Tibial nerve (tissue), 4 donors: Measurements from ENCODE around the gene NRCAM. TPM values are rescaled to one million over a fixed set of nuclear protein-coding genes. Genes with fewer than 3 reads are reported as not detected.
A peak's percentile ranks its signal among the peaks of the same experiment; 100 is the strongest.

ENCODE experiments used
- DNase-seq, 2 donors: peaks; one replicate each; pipeline ENCODE4 v3.0.0-alpha.2; 2019; ENCODE audit warnings: low spot score in 2 of 2
- H3K27ac ChIP-seq, 4 donors: fragments of 200-600 bp; sonication (generic) in 3 of 4; one replicate each; pipeline ENCODE4 v1.5.1; 2017 to 2019; ENCODE audit warnings: mild to moderate bottlenecking in 1 of 4
- H3K27me3 ChIP-seq, 2 donors: fragments of 200-600 bp; sonication (generic) in 1 of 2; one replicate each; pipeline versions ENCODE4 v1.5.1 to v1.6.0; 2017 to 2019
- H3K36me3 ChIP-seq, 3 donors: fragments of 200-600 bp; sonication (generic); one replicate each; pipeline ENCODE4 v1.5.1; 2018 to 2019
- H3K4me1 ChIP-seq, 4 donors: fragments of 200-600 bp; sonication (generic) in 3 of 4; one replicate each; pipeline ENCODE4 v1.5.1; 2017 to 2019
- H3K4me3 ChIP-seq, 4 donors: fragments of 200-600 bp; sonication (generic) in 3 of 4; one replicate each; pipeline ENCODE4 v1.5.1; 2017 to 2019; ENCODE audit warnings: mild to moderate bottlenecking in 1 of 4, moderate library complexity in 1 of 4
- H3K9me3 ChIP-seq, 4 donors: fragments of 200-600 bp; sonication (generic) in 3 of 4; one replicate each; pipeline ENCODE4 v1.5.1; 2017 to 2019
- CTCF ChIP-seq, 5 experiments: fragments of 200-600 bp in 3 of 5; fragments of 450-650 bp in 2 of 5; sonication (generic) in 3 of 5; IDR thresholded peaks; one replicate each; pipeline ENCODE4 v1.5.1; 2016 to 2019; ENCODE audit warnings: antibody characterized with exemption in 5 of 5, mild to moderate bottlenecking in 3 of 5, moderate library complexity in 2 of 5
- EP300 ChIP-seq, 2 donors: sonication (generic); formaldehyde crosslinking; IDR thresholded peaks; one replicate each; pipeline ENCODE4 v1.6.1; 2017; ENCODE audit warnings: antibody characterized with exemption in 2 of 2, mild to moderate bottlenecking in 1 of 2
- POLR2A ChIP-seq, 2 donors: fragments of 450-650 bp; IDR thresholded peaks; one replicate each; pipeline ENCODE4 v1.6.1; 2017; ENCODE audit warnings: antibody characterized with exemption in 2 of 2, mild to moderate bottlenecking in 2 of 2, moderate library complexity in 2 of 2
- WGBS, 2 donors: methylation state at CpG; one replicate each; pipeline ENCODE4 v1.1.5; 2018; 5-methylcytosine and 5-hydroxymethylcytosine counted together
- total RNA-seq, 4 donors: library from RNA; depleted of rRNA; stranded (reverse); fragments of >200 nt; gene quantifications; one replicate each; pipeline ENCODE4 v1.1.0, GENCODE V29; 2016

NRCAM gene
- total RNA-seq, 4 donors from 2014 or later: 16.5 to 87.4 (median 22.4) TPM

- Histone ChIP-seq H3K4me3 (no peak overlapping the region), H3K36me3 (no peaks in the 10 kb centered on the region), H3K9me3 (no peaks in the 10 kb centered on the region), H3K4me1 (peaks cover 0 to 48% (median 16%) of the 10 kb centered on the region in 4 donors), H3K27ac (peak overlapping the region in 1 of 4 donors; percentile 72), H3K27me3 (no peaks in the 10 kb centered on the region)
- WGBS, 2 donors: 35 to 39% methylated on average over 3 of the region's 3 CpGs
- DNase-seq: no peak
- no peak for TF ChIP-seq POLR2A (IDR thresholded peaks at IDR 0.05)
- no peak for TF ChIP-seq EP300 (IDR thresholded peaks at IDR 0.05)
- no peak for TF ChIP-seq CTCF (IDR thresholded peaks at IDR 0.05)
Observed at GRCh38 chr7:108313086-108313485, 143.2 kb downstream of the NRCAM start.

DNA sequence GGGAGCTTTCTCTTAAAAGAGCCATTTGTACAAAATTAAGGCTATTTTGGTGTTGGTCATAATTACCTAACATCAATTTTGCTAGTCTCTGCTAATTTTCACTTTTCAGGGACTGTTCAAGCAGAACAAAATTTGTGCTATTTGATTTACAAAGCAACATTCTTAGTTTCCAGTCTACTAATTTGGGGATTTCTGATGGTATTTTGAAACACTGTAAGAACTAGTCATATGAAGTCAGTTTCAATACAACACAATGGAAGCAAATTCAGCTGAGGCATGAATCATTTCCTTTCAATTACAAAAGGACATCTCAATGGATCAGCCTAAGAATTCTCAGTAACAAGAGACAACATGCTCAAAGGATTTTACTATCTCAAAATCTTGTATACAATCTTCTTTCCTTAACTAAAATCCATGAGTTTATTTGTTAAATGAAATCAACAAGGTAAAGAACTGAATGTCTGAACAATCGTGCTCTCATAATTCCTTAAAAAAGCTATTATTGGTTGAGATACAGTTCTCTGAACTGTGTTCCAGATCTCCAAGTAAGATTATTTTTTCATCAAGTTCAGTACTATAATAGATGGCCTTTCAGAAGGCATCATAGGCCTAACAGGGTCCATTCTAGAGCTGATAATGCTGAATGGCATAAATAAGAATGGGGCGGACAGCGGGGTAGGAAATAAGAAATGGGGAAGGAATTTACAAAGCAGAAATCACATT lies 144.6 kb downstream of the NRCAM start:
- no peaks in the 10 kb centered on the region for H3K9me3 ChIP-seq
- no peak overlapping the region for H3K4me3 ChIP-seq
- no peaks in the 10 kb centered on the region for H3K36me3 ChIP-seq
- TF ChIP-seq CTCF (IDR thresholded peaks at IDR 0.05) (no peak), EP300 (IDR thresholded peaks at IDR 0.05) (peak in 1 of 2 donors; percentile 36)
- DNase-seq: no peak
- H3K27ac ChIP-seq: peak overlapping the region in 2 of 4 donors; percentile 77 to 87
- no peaks in the 10 kb centered on the region for H3K27me3 ChIP-seq
- 62 to 67% methylated on average over 3 of the region's 3 CpGs for WGBS, 2 donors
- H3K4me1 ChIP-seq: peaks cover 0 to 60% (median 18%) of the 10 kb centered on the region in 4 donors

- TF ChIP-seq EP300 (IDR thresholded peaks at IDR 0.05): no peak
- TF ChIP-seq CTCF (IDR thresholded peaks at IDR 0.05): no peak
- TF ChIP-seq POLR2A (IDR thresholded peaks at IDR 0.05): no peak
- DNase-seq: no peak
- Histone ChIP-seq H3K27me3 (no peaks in the 10 kb centered on the region), H3K9me3 (no peaks in the 10 kb centered on the region), H3K27ac (peak overlapping the region in 2 of 4 donors; percentile 77 to 87), H3K36me3 (no peaks in the 10 kb centered on the region), H3K4me1 (peaks cover 0 to 66% (median 21%) of the 10 kb centered on the region in 4 donors), H3K4me3 (no peak overlapping the region)
- 12 to 14% methylated on average over 2 of the region's 2 CpGs for WGBS, 2 donors
Observed at GRCh38 chr7:108310351-108310750, 145.9 kb downstream of the NRCAM start.

DNA sequence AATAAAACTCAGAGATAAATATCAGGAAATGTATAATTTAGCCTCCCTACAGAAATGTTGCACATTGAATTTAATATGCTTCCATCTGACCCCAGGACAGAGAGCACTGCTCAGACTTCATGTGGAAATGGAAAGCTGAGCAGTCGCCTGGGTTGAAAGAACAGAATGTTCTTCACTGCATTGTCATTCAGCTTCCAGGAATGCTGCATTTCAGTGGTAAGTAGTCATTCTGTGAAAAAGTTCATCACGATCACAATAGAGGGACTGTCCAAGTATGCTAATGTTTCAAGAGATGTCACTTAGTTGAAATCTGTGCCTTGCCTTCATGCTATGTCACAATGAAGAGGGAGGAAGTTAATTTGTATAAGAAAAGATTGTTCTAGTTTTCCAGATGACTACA lies 147.3 kb downstream of the NRCAM start:
- H3K27ac ChIP-seq: peak overlapping the region in 2 of 4 donors; percentile 77 to 87
- H3K4me3 ChIP-seq: no peak overlapping the region
- H3K27me3 ChIP-seq: no peaks in the 10 kb centered on the region
- peak; percentile 49 to 81 for TF ChIP-seq EP300 (IDR thresholded peaks at IDR 0.05)
- TF ChIP-seq CTCF (IDR thresholded peaks at IDR 0.05): no peak
- peaks cover 0 to 60% (median 21%) of the 10 kb centered on the region in 4 donors for H3K4me1 ChIP-seq
- no peaks in the 10 kb centered on the region for H3K36me3 ChIP-seq
- no peak for DNase-seq
- WGBS, 2 donors: 34 to 41% methylated on average over 2 of the region's 2 CpGs
- no peaks in the 10 kb centered on the region for H3K9me3 ChIP-seq

DNA sequence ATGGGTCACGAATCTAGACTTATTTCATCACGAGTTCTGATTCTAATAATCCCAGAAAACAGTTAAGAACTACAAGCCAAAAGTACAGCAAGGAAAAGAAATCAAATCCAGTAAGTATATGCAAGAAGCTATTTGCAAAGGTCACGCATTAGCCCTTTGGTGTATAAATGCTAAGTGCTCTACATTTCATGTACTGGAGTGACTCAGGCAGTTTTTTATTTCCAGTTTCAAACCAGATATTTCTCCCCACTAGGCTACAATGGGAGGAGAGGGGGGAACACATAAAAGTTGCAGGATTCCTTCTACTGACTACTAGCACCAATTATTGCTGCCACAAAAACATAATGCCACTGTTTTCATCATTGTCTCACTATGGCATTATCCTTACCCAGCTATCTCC lies 148.0 kb downstream of the NRCAM start:
- TF ChIP-seq POLR2A (IDR thresholded peaks at IDR 0.05) (no peak), EP300 (IDR thresholded peaks at IDR 0.05) (no peak), CTCF (IDR thresholded peaks at IDR 0.05) (no peak)
- 55 to 62% methylated on average over 3 of the region's 3 CpGs for WGBS, 2 donors
- Histone ChIP-seq H3K36me3 (no peaks in the 10 kb centered on the region), H3K27ac (peak overlapping the region in 3 of 4 donors; percentile 34 to 87 (median 77)), H3K4me3 (no peak overlapping the region), H3K9me3 (no peaks in the 10 kb centered on the region), H3K4me1 (peaks cover 0 to 58% (median 21%) of the 10 kb centered on the region in 4 donors), H3K27me3 (no peaks in the 10 kb centered on the region)
- DNase-seq: no peak
